ENCODE data around the gene PCNX3.
"Not testable (repeated sequence)": the region's sequence is repeated elsewhere in the genome, so short reads cannot be mapped to it uniquely, and the experiment has no call there.

PCNX3 gene

GRCh38 chr11:65637032-65637557, 21.5 kb downstream of the PCNX3 start:
- in situ Hi-C loops (cut with MboI; ENCODE audit: low sequenced_read_pairs): no loop called here

- in situ Hi-C loops (cut with MboI; ENCODE audit: low sequenced_read_pairs): no loop called here
Measured at GRCh38 chr11:65637794-65638419, 22.3 kb downstream of the PCNX3 start, which contains the start of gene SIPA1. Gene SIPA1 (plus strand): TSS chr11:65638101. CDS start chr11:65640922, 2,821 bp downstream.

GRCh38 chr11:65639228-65639597, 23.6 kb downstream of the PCNX3 start:
- in situ Hi-C loops (cut with MboI; ENCODE audit: low sequenced_read_pairs): not testable (repeated sequence)

DNA sequence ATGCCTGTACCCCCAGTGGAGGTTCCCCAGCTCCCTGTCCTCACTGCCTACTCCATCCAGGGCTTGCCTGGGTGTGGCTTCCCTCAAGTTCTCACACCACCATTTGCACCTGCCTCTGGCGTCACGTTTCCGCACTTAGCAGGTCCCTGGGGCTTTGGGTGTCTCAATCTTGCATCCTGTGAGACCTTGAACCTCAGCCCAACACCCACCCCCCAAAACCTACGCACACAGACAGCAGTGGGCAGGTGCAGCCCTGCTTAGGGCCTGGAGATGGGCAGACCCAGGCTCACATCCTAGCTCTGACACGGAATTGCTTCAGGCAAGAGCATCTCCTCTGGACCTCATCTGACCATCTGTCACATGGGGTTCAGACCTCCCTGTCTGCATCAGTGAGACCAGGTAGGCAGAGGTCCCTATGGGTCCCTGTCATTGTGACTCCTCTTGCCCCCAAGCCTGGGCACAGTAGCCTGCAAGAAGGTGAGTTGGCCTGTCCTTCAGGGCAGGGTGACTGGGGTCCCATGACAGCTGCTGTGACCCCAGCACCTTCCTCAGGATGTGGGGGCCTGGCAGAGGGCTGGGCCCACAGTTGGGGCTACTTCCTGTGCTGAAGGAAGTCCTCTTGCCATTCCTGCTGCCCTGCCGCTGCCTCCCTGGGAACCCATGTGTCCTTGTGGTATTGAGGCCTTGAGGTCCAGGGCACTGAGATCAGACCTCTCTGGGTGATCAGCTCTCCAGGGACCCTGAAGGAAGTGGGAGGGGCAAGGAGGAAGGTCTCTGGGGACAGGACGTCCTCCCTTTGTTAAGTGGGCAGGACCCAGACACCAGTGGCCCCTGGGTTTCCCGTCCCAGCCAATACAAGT, 24.3 kb downstream of the PCNX3 start:
- in situ Hi-C loops (cut with MboI; ENCODE audit: low sequenced_read_pairs): no loop called here

DNA sequence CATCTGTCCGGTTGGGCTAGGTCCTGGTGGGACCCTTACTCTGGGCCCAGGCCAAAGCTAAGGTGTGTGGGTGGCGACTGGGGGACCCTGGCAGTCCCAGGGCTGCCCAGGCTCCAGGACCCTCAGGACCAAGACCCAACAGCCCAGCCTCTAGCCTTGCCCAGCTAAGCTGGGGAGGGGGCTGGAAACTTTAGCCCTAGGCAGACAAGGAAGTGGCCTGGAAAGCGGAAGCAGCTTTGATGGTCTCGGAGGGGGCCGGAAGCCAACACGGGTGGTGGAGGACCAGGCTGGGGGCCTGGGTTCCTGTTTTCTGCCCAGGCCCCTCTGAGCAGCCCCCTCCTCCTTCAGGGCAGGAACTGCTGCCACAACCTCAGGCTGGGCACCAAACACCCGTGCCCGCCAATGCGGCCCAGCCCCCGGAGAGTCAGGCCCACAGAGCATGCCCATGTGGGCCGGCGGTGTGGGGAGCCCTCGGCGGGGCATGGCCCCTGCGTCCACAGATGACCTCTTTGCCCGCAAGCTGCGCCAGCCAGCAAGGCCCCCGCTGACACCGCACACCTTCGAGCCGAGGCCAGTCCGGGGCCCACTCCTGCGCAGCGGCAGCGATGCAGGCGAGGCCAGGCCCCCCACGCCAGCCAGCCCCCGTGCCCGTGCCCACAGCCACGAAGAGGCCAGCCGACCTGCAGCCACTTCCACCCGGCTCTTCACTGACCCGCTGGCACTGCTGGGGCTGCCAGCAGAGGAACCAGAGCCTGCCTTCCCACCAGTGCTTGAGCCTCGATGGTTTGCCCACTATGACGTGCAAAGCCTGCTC, 25.1 kb downstream of the PCNX3 start:
- in situ Hi-C loops (cut with MboI; ENCODE audit: low sequenced_read_pairs): no loop called here

- in situ Hi-C loops (cut with MboI; ENCODE audit: low sequenced_read_pairs): no loop called here
Measured at GRCh38 chr11:65641297-65642013, 25.9 kb downstream of the PCNX3 start.

DNA sequence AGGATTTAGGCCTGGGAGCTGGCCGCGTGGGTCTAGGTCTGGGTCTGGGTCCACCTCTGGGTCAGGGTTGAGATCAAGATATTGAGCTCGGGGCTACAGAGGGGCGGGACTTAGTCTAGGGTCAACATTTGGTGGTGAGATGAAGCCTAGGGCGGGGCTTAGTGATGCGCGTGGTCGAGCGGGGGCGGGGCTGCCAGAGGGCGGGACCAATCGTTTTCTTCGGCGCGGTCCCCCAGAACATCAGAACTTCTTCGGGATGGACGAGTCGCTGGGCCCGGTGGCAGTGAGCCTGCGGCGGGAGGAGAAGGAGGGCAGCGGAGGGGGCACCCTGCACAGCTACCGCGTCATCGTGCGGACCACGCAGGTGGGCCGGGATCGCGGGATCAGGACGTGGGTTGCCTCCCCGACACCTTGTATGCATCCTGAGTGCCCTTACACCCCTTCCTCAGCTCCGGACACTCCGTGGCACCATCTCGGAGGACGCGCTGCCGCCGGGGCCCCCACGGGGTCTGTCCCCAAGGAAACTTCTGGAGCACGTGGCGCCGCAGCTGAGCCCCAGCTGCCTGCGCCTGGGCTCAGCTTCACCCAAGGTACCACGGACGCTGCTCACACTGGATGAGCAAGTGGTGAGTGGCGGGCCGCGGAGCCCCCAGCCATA, 26.6 kb downstream of the PCNX3 start:
- in situ Hi-C loops (cut with MboI; ENCODE audit: low sequenced_read_pairs): no loop called here

DNA sequence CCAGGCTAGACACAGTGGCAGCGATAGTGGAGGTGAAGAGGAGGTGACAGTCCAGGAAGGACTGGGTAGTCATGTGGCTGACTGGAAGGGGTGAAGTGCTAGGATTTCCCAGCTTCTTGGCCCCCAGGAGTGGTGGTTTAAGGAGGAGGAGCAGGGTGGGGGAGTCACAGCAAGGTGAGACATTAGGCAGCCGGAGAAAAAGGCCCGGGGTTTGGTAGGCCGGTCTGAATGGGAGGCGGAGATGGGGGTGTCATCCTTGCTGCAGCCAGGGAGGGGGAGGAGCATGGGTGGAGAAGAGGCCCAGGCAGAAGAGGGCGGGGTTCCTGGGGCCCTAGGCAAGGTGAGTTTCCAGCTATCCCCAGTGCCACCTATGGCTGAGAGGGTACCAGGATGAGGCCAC, 28.4 kb downstream of the PCNX3 start:
- in situ Hi-C loops (cut with MboI; ENCODE audit: low sequenced_read_pairs): no loop called here

DNA sequence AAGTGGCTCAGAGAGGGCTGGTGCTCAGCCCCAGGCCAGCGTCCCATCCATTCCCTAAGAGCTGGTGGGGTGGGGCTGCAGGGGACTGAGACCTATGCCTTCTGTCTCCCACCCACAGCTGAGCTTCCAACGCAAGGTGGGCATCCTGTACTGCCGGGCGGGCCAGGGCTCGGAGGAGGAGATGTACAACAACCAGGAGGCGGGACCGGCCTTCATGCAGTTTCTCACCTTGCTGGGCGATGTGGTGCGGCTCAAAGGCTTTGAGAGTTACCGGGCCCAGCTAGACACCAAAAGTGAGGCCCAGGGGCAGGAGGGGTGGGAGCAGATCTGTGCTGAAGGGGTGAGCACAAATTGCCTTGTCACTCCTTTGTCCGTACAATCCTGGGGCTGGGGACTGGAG, 29.3 kb downstream of the PCNX3 start:
- in situ Hi-C loops (cut with MboI; ENCODE audit: low sequenced_read_pairs): no loop called here

DNA sequence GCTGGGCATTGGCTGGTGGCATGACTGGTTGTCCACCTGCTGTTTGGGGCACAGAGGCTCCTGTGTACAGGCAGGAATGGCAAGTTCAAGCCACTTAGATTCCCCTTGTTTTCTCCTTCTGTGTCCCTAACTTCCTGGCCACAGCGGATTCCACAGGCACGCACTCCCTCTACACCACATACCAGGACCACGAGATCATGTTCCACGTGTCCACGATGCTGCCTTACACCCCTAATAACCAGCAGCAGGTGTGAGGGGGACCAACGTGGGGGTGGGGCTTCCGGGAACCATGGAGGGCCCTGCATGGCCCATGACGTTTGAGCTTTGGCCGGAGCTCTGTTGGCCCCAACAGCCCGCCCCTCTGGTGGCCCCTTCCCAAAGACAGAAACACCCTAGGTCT, 30.1 kb downstream of the PCNX3 start:
- in situ Hi-C loops (cut with MboI; ENCODE audit: low sequenced_read_pairs): no loop called here

- in situ Hi-C loops (cut with MboI; ENCODE audit: low sequenced_read_pairs): no loop called here
Measured at GRCh38 chr11:65646288-65646957, 30.8 kb downstream of the PCNX3 start.

DNA sequence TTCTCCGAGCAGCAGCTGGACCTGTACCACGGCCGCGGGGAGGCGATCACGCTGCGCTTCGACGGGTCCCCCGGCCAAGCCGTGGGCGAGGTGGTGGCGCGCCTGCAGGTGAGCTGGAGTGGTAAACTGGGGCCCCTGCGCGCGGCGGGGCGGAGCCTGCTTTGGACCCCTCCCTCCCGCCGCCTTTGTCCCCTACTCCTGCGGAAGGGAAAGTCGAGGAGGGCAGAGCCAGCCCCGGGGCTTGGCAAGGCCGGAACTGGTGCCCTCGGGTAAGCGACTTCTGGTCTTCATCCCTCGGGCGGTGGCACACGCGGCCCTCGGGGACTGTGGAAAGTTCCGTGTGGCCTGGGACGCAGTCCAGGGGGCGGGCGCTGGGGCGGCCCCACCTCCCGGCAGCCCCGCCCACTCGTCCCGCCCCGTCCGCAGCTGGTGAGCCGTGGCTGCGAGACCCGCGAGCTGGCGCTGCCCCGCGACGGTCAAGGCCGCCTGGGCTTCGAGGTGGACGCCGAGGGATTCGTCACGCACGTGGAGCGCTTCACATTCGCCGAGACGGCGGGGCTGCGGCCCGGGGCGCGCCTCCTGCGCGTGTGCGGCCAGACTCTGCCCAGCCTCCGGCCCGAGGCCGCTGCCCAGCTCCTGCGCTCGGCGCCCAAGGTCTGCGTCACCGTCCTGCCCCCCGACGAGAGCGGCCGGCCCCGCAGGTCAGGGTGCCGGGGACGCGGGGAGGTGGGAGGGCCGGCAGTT, 31.6 kb downstream of the PCNX3 start:
- in situ Hi-C loops (cut with MboI; ENCODE audit: low sequenced_read_pairs): no loop called here

DNA sequence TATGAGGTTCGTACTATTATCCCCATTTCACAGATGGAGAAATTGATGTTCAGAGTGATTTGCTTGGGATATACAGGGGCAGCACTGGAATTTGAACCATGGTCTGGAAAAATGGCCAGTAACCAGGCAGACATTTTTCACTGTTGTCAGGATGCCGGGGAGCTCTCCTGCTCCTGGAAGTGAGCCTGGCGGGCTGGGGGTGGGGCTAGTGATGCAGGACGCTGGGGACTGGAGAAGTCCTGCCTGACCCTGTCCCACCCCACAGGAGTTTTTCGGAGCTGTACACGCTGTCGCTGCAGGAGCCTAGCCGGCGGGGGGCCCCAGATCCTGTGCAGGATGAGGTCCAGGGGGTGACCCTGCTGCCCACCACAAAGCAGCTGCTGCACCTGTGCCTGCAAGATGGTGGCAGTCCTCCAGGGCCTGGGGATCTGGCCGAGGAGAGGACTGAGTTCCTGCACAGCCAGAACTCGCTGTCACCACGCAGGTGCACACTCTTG, 33.5 kb downstream of the PCNX3 start:
- in situ Hi-C loops (cut with MboI; ENCODE audit: low sequenced_read_pairs): no loop called here

GRCh38 chr11:65649656-65650546, 34.3 kb downstream of the PCNX3 start:
- in situ Hi-C loops (cut with MboI; ENCODE audit: low sequenced_read_pairs): no loop called here

GRCh38 chr11:65650547-65651338, 35.2 kb downstream of the PCNX3 start:
- in situ Hi-C loops (cut with MboI; ENCODE audit: low sequenced_read_pairs): no loop called here

- in situ Hi-C loops (cut with MboI; ENCODE audit: low sequenced_read_pairs): no loop called here
Measured at GRCh38 chr11:65651339-65651588, 35.7 kb downstream of the PCNX3 start.

Data from HL-60/S4 treated with phorbol 12-myristate 13-acetate at 8.2 ng/mL for 4 days and 3 days (cell line).